ENCODE results near the gene SSX2IP. TPM values are rescaled to one million over a fixed set of nuclear protein-coding genes. Genes with fewer than 3 reads are reported as not detected.

SSX2IP gene
- total and polyA plus RNA-seq, 9 of the 15 experiments (the other 6 are each of a cell fraction or from before 2014, with no cell fraction given): 20.6 to 96.7 (median 61.7) TPM

DNA sequence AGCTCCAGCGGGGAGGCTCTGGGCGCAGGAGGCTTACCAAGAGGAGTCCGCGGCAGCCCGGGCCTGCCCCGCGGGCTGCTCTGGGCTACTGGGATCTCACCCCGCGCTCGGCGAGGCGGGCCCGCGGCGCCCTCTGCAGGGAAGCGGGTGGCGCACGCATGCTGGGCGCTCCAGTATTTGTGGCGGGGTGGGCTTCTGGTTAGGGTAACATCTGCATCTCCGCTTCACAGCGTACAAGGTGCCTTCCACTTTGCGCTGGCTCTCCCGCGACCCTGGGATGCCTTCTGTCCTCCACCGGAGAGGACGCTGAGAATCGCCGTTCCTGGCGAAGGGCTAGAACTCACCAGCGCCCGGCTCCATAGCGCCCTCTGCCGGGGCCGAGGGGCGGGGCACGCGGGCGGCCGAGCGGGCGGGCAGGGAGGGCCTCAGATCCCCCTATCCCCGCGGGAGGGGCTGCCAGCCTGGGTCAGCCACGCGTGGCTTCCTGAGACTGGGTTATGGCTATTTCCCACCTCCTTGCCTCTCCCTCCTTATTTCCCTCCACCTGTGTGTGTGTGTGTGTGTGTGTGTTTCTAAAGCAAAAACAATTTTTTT lies 69.4 kb downstream of the SSX2IP start:
- Histone ChIP-seq H3K9me1 (ENCODE audit: control insufficient read depth, insufficient read depth, low read length) (no peaks in the 10 kb centered on the region), H3K9me3 (replicated peaks; ENCODE audit: control insufficient read depth, insufficient read depth, low read depth, low read length) (no peaks in the 10 kb centered on the region), H3K27me3 (ENCODE audit: control insufficient read depth in 2 of 2, insufficient read depth in 2 of 2, low read length in 2 of 2) (0 out of 5 replicates have a peak, but pooled peaks cover 0 to 3% of the 10 kb centered on the region in 2 experiments), H3K4me3 (peak overlapping the region; percentile 71), H3K79me2 (ENCODE audit: control insufficient read depth, insufficient read depth, low read length) (no peaks in the 10 kb centered on the region), H4K20me1 (replicated peaks; ENCODE audit: control insufficient read depth, insufficient read depth, low read length) (no peaks in the 10 kb centered on the region), H2AFZ (ENCODE audit: low read depth, low read length) (peak overlapping the region; percentile 99), H3K4me2 (ENCODE audit: insufficient read depth, low read length) (peak overlapping the region; percentile 97), H3K9ac (ENCODE audit: insufficient read depth in 1 of 2, low read depth in 2 of 2, low read length in 2 of 2) (peak overlapping the region; percentile 83 to 95), H3K27ac (ENCODE audit: extremely low read depth, low read depth, low read length) (peak overlapping the region; percentile 77), H3K4me1 (replicated peaks in 1 of 2; ENCODE audit: control insufficient read depth in 2 of 2, insufficient read depth in 2 of 2, low read length in 2 of 2) (peaks cover 9 to 10% of the 10 kb centered on the region in 2 experiments), H3K36me3 (ENCODE audit: control insufficient read depth, insufficient read depth, low read length) (no peaks in the 10 kb centered on the region)
- in situ Hi-C loops (cut with MboI) (loop anchor here (25.0 kb wide), 1 partner anchor 709 kb away; no protein-coding TSS in a partner anchor), intact Hi-C loops (cut with micrococcal nuclease) (loop anchor here (1.0 to 10.0 kb wide), 4 partner anchors 114 to 314 kb away; partner anchors contain the start of genes GNG5 and SPATA1)
- peak; percentile 97 for ATAC-seq
- ChIA-PET POLR2A (interaction anchor here (0.7 kb wide), 1 partner anchor 72 kb away, joined by 3 read pairs; no protein-coding TSS in a partner anchor), CTCF (ENCODE audit: low intra/inter-chr PET ratio) (interaction anchor here (0.8 to 2.0 kb wide), 4 partner anchors 16 to 179 kb away, joined by 3 to 17 read pairs (median 4); no protein-coding TSS in a partner anchor)
- FAIRE-seq: peak; percentile 29
- DNase-seq (ENCODE audit: extremely low read depth in 1 of 4, low spot score in 3 of 4): peak; percentile 88 to 93 (median 92)
- BruUV-seq (replicated peaks): no TSS peak
- WGBS (ENCODE audit: insufficient coverage, low coverage, missing lambda C conversion rate): 0% methylated on average over 22 of the region's 46 CpGs
- TF ChIP-seq CTBP1 (IDR thresholded peaks at IDR 0.05; ENCODE audit: borderline replicate concordance) (peak; percentile 92), CREB1 (IDR thresholded peaks at IDR 0.05) (no peak; the same call in 1 of the 2 replicates), CREB1 (CRISPR knock-in tag; IDR thresholded peaks at IDR 0.05) (peak; percentile 25; the same call in 1 of the 2 replicates), KDM4B (IDR thresholded peaks at IDR 0.05; ENCODE audit: borderline replicate concordance in 2 of 2, low read depth in 1 of 2) (peak in 1 of 2 experiments; percentile 71; a peak in 1 of 4 replicates), TOE1 (IDR thresholded peaks at IDR 0.05; ENCODE audit: borderline replicate concordance) (peak; percentile 65; the same call in 1 of the 2 replicates), TOE1 (CRISPR knock-in tag; IDR thresholded peaks at IDR 0.05; ENCODE audit: borderline replicate concordance, low read depth) (peak; percentile 76; the same call in 1 of the 2 replicates), MBD2 (IDR thresholded peaks at IDR 0.05; ENCODE audit: borderline replicate concordance, low read depth) (no peak), RBFOX2 (IDR thresholded peaks at IDR 0.05; ENCODE audit: low read depth, low read length) (peak; percentile 85), ESRRA (IDR thresholded peaks at IDR 0.05; ENCODE audit: borderline replicate concordance, low read depth) (0 out of 2 replicates have a peak, but pooled peaks have one; percentile 64), MXI1 (IDR thresholded peaks at IDR 0.05; ENCODE audit: low read depth, low read length) (no peak)
- TF ChIP-seq, protein P1, sequence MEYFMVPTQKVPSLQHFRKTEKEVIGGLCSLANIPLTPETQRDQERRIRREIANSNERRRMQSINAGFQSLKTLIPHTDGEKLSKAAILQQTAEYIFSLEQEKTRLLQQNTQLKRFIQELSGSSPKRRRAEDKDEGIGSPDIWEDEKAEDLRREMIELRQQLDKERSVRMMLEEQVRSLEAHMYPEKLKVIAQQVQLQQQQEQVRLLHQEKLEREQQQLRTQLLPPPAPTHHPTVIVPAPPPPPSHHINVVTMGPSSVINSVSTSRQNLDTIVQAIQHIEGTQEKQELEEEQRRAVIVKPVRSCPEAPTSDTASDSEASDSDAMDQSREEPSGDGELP (CRISPR knock-in tag; IDR thresholded peaks at IDR 0.05; ENCODE audit: borderline replicate concordance): peak; percentile 70; the same call in 1 of the 2 replicates
- TF ChIP-seq, protein P2, sequence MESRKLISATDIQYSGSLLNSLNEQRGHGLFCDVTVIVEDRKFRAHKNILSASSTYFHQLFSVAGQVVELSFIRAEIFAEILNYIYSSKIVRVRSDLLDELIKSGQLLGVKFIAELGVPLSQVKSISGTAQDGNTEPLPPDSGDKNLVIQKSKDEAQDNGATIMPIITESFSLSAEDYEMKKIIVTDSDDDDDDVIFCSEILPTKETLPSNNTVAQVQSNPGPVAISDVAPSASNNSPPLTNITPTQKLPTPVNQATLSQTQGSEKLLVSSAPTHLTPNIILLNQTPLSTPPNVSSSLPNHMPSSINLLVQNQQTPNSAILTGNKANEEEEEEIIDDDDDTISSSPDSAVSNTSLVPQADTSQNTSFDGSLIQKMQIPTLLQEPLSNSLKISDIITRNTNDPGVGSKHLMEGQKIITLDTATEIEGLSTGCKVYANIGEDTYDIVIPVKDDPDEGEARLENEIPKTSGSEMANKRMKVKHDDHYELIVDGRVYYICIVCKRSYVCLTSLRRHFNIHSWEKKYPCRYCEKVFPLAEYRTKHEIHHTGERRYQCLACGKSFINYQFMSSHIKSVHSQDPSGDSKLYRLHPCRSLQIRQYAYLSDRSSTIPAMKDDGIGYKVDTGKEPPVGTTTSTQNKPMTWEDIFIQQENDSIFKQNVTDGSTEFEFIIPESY (CRISPR knock-in tag; IDR thresholded peaks at IDR 0.05): peak; percentile 40; the same call in 1 of the 2 replicates
- TF ChIP-seq, protein P3, sequence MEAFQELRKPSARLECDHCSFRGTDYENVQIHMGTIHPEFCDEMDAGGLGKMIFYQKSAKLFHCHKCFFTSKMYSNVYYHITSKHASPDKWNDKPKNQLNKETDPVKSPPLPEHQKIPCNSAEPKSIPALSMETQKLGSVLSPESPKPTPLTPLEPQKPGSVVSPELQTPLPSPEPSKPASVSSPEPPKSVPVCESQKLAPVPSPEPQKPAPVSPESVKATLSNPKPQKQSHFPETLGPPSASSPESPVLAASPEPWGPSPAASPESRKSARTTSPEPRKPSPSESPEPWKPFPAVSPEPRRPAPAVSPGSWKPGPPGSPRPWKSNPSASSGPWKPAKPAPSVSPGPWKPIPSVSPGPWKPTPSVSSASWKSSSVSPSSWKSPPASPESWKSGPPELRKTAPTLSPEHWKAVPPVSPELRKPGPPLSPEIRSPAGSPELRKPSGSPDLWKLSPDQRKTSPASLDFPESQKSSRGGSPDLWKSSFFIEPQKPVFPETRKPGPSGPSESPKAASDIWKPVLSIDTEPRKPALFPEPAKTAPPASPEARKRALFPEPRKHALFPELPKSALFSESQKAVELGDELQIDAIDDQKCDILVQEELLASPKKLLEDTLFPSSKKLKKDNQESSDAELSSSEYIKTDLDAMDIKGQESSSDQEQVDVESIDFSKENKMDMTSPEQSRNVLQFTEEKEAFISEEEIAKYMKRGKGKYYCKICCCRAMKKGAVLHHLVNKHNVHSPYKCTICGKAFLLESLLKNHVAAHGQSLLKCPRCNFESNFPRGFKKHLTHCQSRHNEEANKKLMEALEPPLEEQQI (IDR thresholded peaks at IDR 0.05): peak; percentile 79
- TF ChIP-seq, protein P4, sequence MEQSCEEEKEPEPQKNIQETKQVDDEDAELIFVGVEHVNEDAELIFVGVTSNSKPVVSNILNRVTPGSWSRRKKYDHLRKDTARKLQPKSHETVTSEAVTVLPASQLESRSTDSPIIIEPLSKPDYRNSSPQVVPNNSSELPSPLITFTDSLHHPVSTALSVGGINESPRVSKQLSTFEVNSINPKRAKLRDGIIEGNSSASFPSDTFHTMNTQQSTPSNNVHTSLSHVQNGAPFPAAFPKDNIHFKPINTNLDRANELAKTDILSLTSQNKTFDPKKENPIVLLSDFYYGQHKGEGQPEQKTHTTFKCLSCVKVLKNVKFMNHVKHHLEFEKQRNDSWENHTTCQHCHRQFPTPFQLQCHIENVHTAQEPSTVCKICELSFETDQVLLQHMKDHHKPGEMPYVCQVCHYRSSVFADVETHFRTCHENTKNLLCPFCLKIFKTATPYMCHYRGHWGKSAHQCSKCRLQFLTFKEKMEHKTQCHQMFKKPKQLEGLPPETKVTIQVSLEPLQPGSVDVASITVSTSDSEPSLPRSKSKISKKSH (CRISPR knock-in tag; IDR thresholded peaks at IDR 0.05): no peak

All from K562 (cell line).